ENCODE measurements around the gene MDK.
A peak's percentile ranks its signal among the peaks of the same experiment; 100 is the strongest.

Gene MDK

DNA sequence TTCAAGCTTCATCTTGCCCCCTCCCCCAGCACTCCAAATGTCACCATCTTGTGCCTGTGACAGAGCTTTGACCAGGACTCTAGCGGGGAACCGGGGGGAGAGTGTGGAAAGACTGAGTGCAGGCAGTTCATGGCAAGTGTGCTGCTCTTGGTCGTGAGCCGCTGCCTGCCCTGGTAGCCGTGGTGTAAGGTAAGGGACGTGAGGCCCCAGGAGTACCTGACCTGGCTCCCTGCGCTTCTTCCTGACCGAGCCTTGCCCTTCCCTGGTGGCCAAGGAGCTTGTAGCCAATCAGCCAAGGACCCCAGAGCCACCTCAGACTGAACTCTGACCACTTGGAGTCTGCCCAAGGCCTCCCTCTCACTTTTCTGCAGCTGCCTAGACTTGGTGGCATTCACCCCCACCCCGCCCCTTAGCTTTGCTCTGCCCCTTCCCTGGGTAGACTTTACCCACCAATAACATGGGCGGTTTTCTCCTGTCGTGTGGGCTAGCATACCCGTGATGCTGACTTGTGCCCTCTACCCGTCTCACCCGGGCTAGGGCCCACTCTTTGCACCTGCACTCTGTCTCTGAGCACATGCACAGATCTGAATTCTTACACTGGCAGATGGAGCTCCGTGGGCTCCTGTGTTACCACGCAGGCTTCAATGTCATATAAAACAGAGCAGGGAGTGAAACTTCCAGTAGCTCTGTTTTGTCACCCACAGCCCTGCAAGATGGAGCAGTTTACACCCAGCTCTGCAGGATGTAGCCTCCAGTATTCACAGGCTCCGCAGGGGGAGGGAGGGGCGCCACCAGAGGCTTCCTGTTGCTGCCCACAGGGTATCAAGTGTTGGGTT is 32.7 kb upstream of the MDK start:
- DNase-seq = no peak

- no peak for DNase-seq
Observed at GRCh38 chr11:46350695-46351094, 30.8 kb upstream of the MDK start.

GRCh38 chr11:46351148-46351547 is 30.3 kb upstream of the MDK start:
- no peak for DNase-seq

- no peak for DNase-seq
Observed at GRCh38 chr11:46351606-46352005, 29.9 kb upstream of the MDK start.

DNA sequence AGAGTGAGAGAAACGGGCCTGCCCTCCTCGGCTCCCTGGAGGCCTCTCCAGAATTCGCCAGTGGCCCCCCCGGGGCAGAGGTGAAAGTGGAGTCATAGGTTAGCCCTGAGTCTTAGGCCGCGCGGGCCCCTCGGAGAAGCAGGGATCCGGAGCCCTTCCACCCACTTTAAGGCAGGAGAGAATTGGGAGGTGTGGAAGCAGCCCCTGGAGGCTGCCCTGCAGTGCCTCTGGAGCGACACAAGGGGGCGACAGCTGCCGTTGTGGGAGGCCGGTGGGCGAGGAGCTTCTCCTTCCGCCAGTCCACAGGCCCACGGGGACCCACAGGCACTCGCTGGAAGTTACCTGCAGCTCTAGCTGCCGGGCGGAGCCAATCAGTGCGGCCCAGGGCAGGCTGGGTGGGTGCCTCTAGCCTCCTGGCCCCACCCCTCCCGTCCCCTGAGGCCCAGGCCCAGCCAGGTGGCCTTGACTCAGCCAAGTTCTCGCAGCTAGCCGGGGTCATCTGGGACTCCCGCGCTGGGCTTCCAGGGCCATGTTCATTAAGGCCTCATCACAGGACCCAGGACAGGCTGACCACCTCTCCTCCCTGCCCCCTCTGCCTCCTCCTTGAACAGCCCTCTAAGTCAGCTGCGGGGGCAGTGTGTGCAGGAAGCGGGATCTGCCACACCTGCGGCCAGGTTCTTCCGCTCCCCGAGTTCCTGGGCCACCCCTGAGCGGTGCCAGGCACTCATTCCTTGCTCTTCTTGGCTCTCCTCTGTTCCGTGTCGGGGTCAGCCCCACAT is 29.2 kb upstream of the MDK start:
- no peak for DNase-seq

DNA sequence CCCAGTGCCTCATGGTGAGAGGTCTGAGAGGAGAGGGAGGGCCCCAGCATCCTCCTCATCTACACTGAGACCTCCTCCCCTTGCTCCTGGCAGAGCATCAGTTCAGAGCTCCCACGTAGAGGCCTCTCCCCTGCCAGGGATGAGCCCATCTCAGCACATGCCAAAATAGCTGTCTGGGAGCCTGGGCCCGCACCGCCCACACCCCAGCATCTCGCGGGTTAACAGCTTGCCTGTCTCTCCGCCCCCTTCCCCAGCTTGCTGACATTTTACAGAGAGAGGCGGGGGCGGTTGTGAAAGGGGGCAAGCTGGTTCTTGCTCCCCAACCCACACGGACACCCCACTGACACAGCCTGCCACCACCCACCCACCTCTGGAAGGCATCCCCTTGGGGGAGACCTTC is 27.8 kb upstream of the MDK start:
- DNase-seq = no peak

DNA sequence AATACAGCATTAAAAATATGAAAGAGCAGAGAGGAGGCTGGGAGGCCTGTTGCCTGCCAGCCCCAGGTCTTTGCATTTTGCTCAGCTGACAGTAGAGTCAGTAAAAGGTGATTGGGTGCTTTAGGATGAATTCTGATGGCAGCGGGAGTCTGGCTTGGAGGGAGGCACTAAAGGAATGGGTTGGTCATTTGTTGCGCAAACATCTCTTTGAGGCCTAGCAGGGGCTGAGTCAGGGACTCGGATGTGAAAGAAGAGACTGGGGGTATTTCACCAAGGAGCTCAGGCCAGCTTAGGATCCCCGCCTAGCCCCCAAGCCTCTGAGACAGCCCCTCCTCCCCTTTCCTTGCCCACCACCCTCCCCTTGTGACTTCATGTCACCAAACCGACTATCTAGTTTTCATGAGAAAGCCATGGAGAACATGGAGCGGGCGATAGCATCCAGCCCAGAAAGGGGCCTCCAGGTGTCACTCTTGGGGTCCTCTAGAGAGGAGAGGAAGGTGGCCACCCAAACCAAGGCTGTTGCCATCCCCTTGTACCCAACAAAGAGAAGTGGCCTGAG is 24.5 kb upstream of the MDK start:
- no peak for DNase-seq

DNA sequence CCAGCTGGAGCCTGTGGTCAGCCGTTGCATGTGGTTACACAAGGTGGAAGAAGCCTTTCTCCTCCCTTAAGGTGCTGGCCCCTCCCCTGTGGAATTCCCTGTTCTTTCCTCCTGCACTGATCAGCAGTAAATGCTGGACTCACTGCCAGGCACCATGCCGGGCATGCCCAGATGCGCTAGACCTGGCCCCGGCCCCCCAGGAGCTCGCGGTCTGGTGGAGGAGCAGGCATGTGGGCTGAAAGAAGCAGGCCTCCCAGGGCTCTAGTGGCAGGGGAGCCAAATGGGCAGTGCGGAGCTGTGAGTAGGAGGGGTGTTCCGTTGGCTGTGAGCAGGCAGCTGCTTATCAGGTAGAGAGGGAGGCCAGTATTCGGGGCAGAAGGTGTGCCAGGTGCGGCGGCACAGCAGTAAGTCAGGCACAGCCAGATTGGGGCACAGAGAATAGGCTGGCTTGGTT is 24.0 kb upstream of the MDK start:
- DNase-seq = no peak

GRCh38 chr11:46359953-46360352 is 21.5 kb upstream of the MDK start:
- no peak for DNase-seq

DNA sequence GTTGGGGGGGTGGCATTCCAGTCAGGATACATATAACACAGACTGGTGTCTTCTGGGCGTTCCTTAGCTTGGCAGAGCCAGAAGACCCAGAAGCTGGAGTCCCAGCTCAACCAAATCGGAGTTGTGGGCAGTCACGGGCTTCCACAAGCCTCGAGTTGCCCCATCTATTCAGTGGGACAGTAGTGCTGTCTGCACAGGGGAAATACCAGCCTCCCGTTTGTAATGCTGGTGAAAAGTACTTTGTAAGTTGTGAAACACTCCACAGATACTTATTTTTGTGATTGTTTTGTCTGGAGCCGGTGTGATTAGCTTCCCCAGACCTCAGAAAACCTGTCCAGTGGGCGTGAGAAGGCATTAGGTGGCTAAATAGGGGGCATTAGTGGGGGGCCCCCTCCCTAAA is 20.6 kb upstream of the MDK start:
- DNase-seq = no peak

DNA sequence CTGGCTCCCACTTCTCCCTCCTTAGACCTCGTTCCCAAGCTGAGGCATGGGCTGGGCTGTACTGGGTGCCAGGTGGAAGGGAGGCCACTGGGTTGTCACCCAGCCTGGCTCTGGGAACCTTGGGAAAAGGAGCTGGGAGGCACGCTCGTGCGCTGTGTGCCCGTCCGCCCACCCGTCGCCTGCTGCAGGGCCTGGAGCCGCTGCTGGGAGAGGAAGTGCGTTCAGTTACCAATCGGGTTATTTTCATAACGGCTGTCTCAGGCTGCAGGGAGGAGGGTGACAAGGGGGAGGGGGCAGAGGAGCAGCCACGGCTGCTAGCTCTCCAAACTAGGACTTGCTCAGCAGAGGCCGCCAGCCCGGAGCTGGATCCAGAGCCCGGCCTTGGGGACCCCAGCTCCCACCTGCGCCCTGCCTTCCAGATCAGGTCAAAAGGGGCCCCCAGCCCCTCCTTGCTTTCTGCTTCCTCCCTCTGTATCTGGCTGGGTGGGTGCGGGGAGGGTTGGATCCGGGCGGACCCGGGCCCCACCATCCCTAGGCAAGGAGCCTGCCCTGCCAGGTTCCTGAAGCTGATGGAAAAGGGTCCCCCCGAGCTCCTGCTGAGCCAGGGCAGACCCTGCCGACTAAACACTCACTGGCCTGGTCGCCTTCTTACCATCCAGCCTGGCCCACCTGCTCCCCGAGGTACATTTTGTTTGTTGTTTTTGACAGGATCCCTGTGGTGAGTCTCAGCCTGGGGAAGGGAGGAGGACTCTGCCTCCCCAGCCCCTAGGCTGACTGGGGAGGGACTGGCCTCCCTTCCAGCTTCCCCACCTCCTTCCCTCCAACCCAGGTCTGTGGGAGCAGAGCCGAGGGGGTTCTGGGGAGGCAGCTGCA is 19.9 kb upstream of the MDK start:
- peak; percentile 70 for DNase-seq

- no peak for DNase-seq
Observed at GRCh38 chr11:46362156-46363030, 19.1 kb upstream of the MDK start.

GRCh38 chr11:46363031-46363407 is 18.4 kb upstream of the MDK start:
- DNase-seq = no peak

DNA sequence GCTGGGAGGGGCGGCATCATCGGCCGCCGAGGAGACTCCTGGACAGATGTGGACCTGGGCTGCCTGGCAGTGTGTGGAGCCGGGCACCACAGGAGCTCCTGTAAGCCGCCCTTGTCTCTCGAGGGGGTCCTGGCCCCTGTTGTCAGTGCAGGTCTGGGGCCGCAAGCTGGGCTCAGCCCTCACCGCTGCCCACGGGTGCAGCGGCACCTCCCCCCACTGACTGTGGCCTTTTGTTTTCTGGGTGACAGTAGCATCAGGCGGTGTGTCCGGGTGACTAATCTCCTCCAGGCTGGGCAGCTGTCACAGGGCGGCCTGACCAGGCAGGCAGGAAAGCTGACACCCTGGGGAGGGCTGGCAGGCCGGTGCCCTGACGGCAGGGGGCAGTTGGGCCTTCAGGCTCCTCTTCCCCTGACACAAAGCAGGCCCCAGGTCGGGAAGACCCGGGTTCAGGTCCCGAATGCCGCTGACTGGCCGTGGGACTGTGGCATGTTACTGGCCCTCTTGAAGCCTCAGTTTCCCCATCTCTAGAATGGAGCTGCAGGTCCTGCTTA is 17.9 kb upstream of the MDK start:
- no peak for DNase-seq

DNA sequence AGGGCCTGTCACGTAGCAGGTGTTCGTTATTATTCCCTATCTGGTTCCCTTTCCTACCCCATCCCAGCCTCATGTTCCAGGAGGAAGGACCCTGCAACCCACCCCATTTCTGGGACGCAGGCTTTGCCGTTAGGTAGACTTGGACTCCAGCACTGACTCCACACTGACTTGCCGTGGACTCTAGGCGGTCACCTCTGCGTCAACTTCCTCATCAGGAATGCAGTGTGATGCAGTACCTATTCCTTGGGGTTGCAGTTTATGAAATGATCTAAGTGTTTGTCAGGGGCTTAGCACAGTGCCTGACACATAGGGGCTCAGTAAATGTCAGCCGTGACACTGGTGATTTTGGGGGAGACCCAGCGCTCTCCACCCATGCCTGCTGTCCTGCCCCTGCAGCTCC is 17.4 kb upstream of the MDK start:
- DNase-seq = no peak

DNA sequence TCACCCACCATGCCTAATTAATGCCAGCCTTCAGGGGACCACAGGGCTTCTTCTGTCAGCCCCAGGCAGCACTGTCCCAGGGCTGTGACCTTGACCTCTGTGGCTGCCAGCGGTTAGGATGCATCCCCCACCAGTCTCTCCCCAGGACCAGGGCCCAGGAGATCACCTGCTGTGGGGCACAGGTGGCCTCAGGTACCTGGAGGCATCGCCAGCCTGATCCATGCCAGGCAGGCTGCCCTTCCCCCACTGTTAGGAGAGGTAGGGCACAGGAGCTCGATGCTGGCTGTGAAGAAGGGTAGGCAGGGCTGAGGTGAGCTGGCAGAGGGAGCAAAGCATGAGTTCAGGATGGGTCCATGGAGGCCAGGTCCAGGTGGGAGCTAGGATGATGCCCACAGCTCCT is 16.7 kb upstream of the MDK start:
- no peak for DNase-seq

- DNase-seq = no peak
Observed at GRCh38 chr11:46366260-46366659, 15.2 kb upstream of the MDK start.

GRCh38 chr11:46366661-46367161 is 14.8 kb upstream of the MDK start:
- no peak for DNase-seq

- no peak for DNase-seq
Observed at GRCh38 chr11:46367244-46367915, 14.1 kb upstream of the MDK start.

- DNase-seq = no peak
Observed at GRCh38 chr11:46367916-46368267, 13.6 kb upstream of the MDK start.

Data from DMS153 (cell line).